SU-DHL-6 (cell line): Measurements from ENCODE around the gene GAGE10.

ENCODE experiments used
- H2AFZ ChIP-seq: fragments of 200-600 bp; sonication (generic); 2 replicates; pipeline ENCODE4 v1.6.1; 2014; ENCODE audit warnings: low read depth, mild to moderate bottlenecking, moderate library complexity, mixed read lengths, antibody characterized with exemption, low read length; ENCODE audit not compliant: severe bottlenecking
- H3F3A ChIP-seq: fragments of 200-600 bp; shearing (Covaris generic); 2 replicates; pipeline ENCODE4 v1.6.0; 2016; ENCODE audit warnings: antibody characterized with exemption, mild to moderate bottlenecking; ENCODE audit not compliant: insufficient read depth
- H3K27ac ChIP-seq: fragments of 200-600 bp; sonication (generic); 2 replicates; pipeline ENCODE4 v1.5.1; 2016; ENCODE audit warnings: low read depth, mild to moderate bottlenecking, low read length, moderate library complexity, mixed read lengths
- H3K27me3 ChIP-seq: fragments of 200-600 bp; sonication (generic), shearing (Covaris generic); 2 replicates; pipeline ENCODE4 v1.6.0; 2014; ENCODE audit warnings: mild to moderate bottlenecking, low read length
- H3K36me3 ChIP-seq: fragments of 200-600 bp; sonication (generic); 2 replicates; pipeline ENCODE4 v1.6.1; 2014; ENCODE audit warnings: mild to moderate bottlenecking, low read length, mixed read lengths
- H3K4me2 ChIP-seq: fragments of 300-600, 200-600 bp; shearing (Covaris generic), sonication (generic); 2 replicates; pipeline ENCODE4 v1.6.0; 2014; ENCODE audit warnings: low read length, low read depth, mild to moderate bottlenecking; ENCODE audit not compliant: poor library complexity, severe bottlenecking
- H3K4me3 ChIP-seq: fragments of 200-600 bp; sonication (generic); 2 replicates; pipeline ENCODE4 v1.5.1; 2014; ENCODE audit warnings: antibody characterized with exemption, low read length, mild to moderate bottlenecking, mixed read lengths; ENCODE audit not compliant: insufficient read depth, poor library complexity, severe bottlenecking
- H3K79me2 ChIP-seq: fragments of 200-600 bp; sonication (generic); 2 replicates; pipeline ENCODE4 v1.6.1; 2014; ENCODE audit warnings: mild to moderate bottlenecking, low read length, moderate library complexity; ENCODE audit not compliant: insufficient read depth
- H3K9ac ChIP-seq: fragments of 200-600 bp; sonication (generic); 2 replicates; pipeline ENCODE4 v1.7.0; 2014; ENCODE audit warnings: mild to moderate bottlenecking, low read length
- H3K9me2 ChIP-seq: fragments of 200-600 bp; sonication (generic); replicated peaks from 2 replicates; pipeline ENCODE4 v1.6.1; 2014; ENCODE audit warnings: low read length; ENCODE audit not compliant: insufficient read depth
- H3K9me3 ChIP-seq: fragments of 200-600 bp; sonication (generic); 2 replicates; pipeline ENCODE4 v1.6.1; 2014; ENCODE audit warnings: low read length, mixed read lengths; ENCODE audit not compliant: insufficient read depth
- H4K20me1 ChIP-seq: fragments of 200-600 bp; sonication (generic); 2 replicates; pipeline ENCODE4 v1.6.1; 2014; ENCODE audit warnings: low read depth, mild to moderate bottlenecking, antibody characterized with exemption, low read length, moderate library complexity, mixed read lengths
- EZH2phosphoT487 ChIP-seq: fragments of 200-600 bp; sonication (generic), shearing (Covaris generic); conservative IDR thresholded peaks from 2 replicates; pipeline ENCODE4 v1.6.1; 2018; ENCODE audit warnings: mild to moderate bottlenecking, antibody characterized with exemption, low read length, moderate library complexity, mixed read lengths
- TF ChIP-seq, protein P1 (sequence below): fragments of 200-600 bp; sonication (generic); IDR thresholded peaks from one replicate; pipeline ENCODE4 v1.5.1; 2017; ENCODE audit warnings: antibody characterized with exemption, mild to moderate bottlenecking, low read length, moderate library complexity; ENCODE audit not compliant: insufficient read depth, poor library complexity, severe bottlenecking

Gene GAGE10

DNA sequence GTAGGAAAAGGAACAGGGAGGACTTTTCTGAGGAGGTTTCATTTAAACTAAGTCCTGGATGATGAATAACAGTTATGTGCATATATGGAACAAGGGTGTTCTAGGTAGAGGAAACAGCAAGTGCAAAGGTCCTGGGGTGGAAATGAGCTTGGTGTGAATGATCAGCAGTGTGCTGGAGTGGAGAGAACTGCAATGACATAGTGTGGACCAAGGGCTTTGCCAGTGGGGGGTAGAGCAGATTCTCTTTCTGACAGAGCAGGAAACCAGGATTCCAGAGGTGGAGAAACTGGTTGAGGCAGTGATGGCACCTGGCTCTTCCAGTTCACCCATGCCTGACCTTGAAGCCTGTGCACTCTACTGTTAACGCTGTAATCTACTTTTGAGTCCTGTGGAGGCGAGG is 32.1 kb upstream of the GAGE10 start:
- Histone ChIP-seq H4K20me1 (no peaks in the 10 kb centered on the region), H2AFZ (no peak overlapping the region), H3K27me3 (no peaks in the 10 kb centered on the region), H3K4me3 (peak overlapping the region; percentile 74), H3K9me2 (no peaks in the 10 kb centered on the region), H3K27ac (no peak overlapping the region), H3K36me3 (no peaks in the 10 kb centered on the region), H3K79me2 (0 out of 2 replicates have a peak, but pooled peaks cover 3% of the 10 kb centered on the region), H3K9me3 (no peaks in the 10 kb centered on the region), H3F3A (peaks cover 3% of the 10 kb centered on the region; the same call in 1 of the 2 replicates), H3K4me2 (peak overlapping the region; percentile 55), H3K9ac (0 out of 2 replicates have a peak overlapping the region, but pooled peaks have one; percentile 72)
- TF ChIP-seq, protein P1, sequence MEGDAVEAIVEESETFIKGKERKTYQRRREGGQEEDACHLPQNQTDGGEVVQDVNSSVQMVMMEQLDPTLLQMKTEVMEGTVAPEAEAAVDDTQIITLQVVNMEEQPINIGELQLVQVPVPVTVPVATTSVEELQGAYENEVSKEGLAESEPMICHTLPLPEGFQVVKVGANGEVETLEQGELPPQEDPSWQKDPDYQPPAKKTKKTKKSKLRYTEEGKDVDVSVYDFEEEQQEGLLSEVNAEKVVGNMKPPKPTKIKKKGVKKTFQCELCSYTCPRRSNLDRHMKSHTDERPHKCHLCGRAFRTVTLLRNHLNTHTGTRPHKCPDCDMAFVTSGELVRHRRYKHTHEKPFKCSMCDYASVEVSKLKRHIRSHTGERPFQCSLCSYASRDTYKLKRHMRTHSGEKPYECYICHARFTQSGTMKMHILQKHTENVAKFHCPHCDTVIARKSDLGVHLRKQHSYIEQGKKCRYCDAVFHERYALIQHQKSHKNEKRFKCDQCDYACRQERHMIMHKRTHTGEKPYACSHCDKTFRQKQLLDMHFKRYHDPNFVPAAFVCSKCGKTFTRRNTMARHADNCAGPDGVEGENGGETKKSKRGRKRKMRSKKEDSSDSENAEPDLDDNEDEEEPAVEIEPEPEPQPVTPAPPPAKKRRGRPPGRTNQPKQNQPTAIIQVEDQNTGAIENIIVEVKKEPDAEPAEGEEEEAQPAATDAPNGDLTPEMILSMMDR, result no peak
- no peak for TF ChIP-seq EZH2phosphoT487

DNA sequence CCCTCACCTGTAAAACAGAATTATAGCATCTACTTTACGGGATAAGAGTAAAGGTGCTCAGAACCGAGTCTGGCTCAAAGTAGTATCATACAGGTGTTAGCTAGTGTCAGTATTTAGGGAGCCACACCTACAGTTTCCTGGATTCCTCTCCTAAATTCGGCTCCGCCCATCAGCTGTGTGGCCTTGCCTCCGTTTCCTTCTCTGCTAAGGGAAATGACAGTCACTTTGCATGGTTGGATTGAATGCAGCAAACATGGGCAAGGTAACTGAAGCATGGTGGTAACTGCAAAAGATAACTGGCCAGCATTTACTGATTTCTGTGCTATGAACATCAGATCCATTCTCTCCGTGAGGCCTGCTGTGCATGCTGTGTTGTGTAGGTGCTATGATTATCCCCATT is 31.0 kb upstream of the GAGE10 start:
- no peak overlapping the region for H2AFZ ChIP-seq
- H3K9ac ChIP-seq, result no peak overlapping the region
- H3K36me3 ChIP-seq, result no peaks in the 10 kb centered on the region
- H4K20me1 ChIP-seq, result no peaks in the 10 kb centered on the region
- no peak overlapping the region for H3K4me3 ChIP-seq
- no peaks in the 10 kb centered on the region for H3K27me3 ChIP-seq
- H3K9me3 ChIP-seq, result no peaks in the 10 kb centered on the region
- no peaks in the 10 kb centered on the region for H3K9me2 ChIP-seq
- no peak for TF ChIP-seq EZH2phosphoT487
- TF ChIP-seq, protein P1, result no peak
- no peak overlapping the region for H3K27ac ChIP-seq
- H3F3A ChIP-seq, result peaks cover 3% of the 10 kb centered on the region; the same call in 1 of the 2 replicates
- H3K4me2 ChIP-seq, result peak overlapping the region; percentile 55
- 0 out of 2 replicates have a peak, but pooled peaks cover 3% of the 10 kb centered on the region for H3K79me2 ChIP-seq

DNA sequence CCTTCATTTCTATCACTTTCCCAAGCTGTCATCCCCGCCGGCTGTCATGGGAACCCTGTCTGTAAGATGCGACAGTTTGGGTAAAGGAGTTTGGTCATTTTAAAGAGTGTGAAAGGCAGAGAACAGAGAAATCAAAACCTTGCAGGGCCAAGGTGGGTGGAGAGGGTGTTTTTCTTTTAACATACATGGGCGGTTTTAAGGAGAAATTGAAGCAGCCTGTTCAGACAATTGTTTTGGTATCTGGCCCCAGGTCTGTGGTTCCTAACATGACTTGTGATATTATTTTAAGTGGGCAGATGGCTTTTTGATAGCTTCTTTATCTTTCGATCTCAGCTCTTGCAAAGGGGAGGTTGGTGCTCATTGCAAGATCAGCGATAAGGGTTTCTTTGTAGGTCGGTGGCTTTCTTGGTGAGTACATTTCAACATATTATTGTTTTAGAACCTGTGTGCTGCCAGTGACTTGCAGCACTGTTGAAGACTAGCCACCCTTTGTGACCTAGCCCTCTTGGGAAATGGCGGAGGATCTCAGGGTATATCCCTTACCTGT is 30.2 kb upstream of the GAGE10 start:
- Histone ChIP-seq H3F3A (no peaks in the 10 kb centered on the region), H3K9me2 (no peaks in the 10 kb centered on the region), H3K79me2 (0 out of 2 replicates have a peak, but pooled peaks cover 3% of the 10 kb centered on the region), H3K36me3 (no peaks in the 10 kb centered on the region), H3K27me3 (no peaks in the 10 kb centered on the region), H2AFZ (no peak overlapping the region), H3K4me3 (no peak overlapping the region), H3K9ac (no peak overlapping the region), H3K4me2 (no peak overlapping the region), H4K20me1 (no peaks in the 10 kb centered on the region), H3K27ac (no peak overlapping the region), H3K9me3 (no peaks in the 10 kb centered on the region)
- TF ChIP-seq, protein P1, result no peak
- TF ChIP-seq EZH2phosphoT487, result no peak
